Nucleus accumbens (tissue), 56 donors: ENCODE data around the gene STOM.

Experiments used
- DNase-seq, 56 donors: peaks; one replicate each; lab custom pipeline; 2025; lab: John Stamatoyannopoulos, UW

Gene STOM

GRCh38 chr9:121372239-121373010, 2.4 kb upstream of the STOM start:
- DNase-seq = no peak

GRCh38 chr9:121371495-121372061, 1.5 kb upstream of the STOM start:
- no peak for DNase-seq

- DNase-seq = no peak
Observed at GRCh38 chr9:121368745-121369144, 1.3 kb downstream of the STOM start.

- DNase-seq = no peak
Observed at GRCh38 chr9:121368138-121368522, 1.9 kb downstream of the STOM start.

GRCh38 chr9:121367306-121368137, 2.5 kb downstream of the STOM start:
- DNase-seq = no peak

GRCh38 chr9:121366611-121367192, 3.3 kb downstream of the STOM start:
- DNase-seq = no peak

- no peak for DNase-seq
Observed at GRCh38 chr9:121365564-121365963, 4.5 kb downstream of the STOM start.

- DNase-seq = no peak
Observed at GRCh38 chr9:121364886-121365285, 5.2 kb downstream of the STOM start.

- DNase-seq = no peak
Observed at GRCh38 chr9:121364077-121364476, 6.0 kb downstream of the STOM start.

- DNase-seq = no peak
Observed at GRCh38 chr9:121363622-121363961, 6.5 kb downstream of the STOM start.

- DNase-seq = no peak
Observed at GRCh38 chr9:121362813-121363621, 7.0 kb downstream of the STOM start.

GRCh38 chr9:121360601-121361374, 9.3 kb downstream of the STOM start:
- no peak for DNase-seq

GRCh38 chr9:121359351-121360294, 10.4 kb downstream of the STOM start:
- DNase-seq = no peak

- no peak for DNase-seq
Observed at GRCh38 chr9:121358751-121359150, 11.3 kb downstream of the STOM start.

- no peak for DNase-seq
Observed at GRCh38 chr9:121357011-121357410, 13.0 kb downstream of the STOM start.

GRCh38 chr9:121354762-121355161, 15.3 kb downstream of the STOM start:
- DNase-seq = no peak

- DNase-seq = no peak
Observed at GRCh38 chr9:121354141-121354540, 15.9 kb downstream of the STOM start.

- DNase-seq = no peak
Observed at GRCh38 chr9:121353241-121354061, 16.6 kb downstream of the STOM start.
